ENCODE data around the gene GGA1. TPM values are rescaled to one million over a fixed set of nuclear protein-coding genes. Genes with fewer than 3 reads are reported as not detected.
A peak's percentile ranks its signal among the peaks of the same experiment; 100 is the strongest.

Gene GGA1
- total RNA-seq, 1 donor from 2014 or later, result 32.0 TPM

- no peak for DNase-seq (ENCODE audit: low spot score)
- TF ChIP-seq, protein P1, sequence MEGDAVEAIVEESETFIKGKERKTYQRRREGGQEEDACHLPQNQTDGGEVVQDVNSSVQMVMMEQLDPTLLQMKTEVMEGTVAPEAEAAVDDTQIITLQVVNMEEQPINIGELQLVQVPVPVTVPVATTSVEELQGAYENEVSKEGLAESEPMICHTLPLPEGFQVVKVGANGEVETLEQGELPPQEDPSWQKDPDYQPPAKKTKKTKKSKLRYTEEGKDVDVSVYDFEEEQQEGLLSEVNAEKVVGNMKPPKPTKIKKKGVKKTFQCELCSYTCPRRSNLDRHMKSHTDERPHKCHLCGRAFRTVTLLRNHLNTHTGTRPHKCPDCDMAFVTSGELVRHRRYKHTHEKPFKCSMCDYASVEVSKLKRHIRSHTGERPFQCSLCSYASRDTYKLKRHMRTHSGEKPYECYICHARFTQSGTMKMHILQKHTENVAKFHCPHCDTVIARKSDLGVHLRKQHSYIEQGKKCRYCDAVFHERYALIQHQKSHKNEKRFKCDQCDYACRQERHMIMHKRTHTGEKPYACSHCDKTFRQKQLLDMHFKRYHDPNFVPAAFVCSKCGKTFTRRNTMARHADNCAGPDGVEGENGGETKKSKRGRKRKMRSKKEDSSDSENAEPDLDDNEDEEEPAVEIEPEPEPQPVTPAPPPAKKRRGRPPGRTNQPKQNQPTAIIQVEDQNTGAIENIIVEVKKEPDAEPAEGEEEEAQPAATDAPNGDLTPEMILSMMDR (IDR thresholded peaks at IDR 0.05), result no peak
- H3K4me3 Mint-ChIP-seq (ENCODE audit: unreplicated experiment), result no peak overlapping the region
- H3K36me3 Mint-ChIP-seq (ENCODE audit: low read depth), result peaks cover 13% of the 10 kb centered on the region
- H3K9me3 Mint-ChIP-seq (ENCODE audit: low read depth), result no peaks in the 10 kb centered on the region
- no peak overlapping the region for H3K27ac Mint-ChIP-seq (ENCODE audit: unreplicated experiment)
- no peaks in the 10 kb centered on the region for H3K27me3 Mint-ChIP-seq (ENCODE audit: low read depth)
- H3K4me1 Mint-ChIP-seq (ENCODE audit: low read depth), result peaks cover 3% of the 10 kb centered on the region
Measured at GRCh38 chr22:37621352-37621860, 12.8 kb downstream of the GGA1 start.

GRCh38 chr22:37623075-37624016 lies 14.7 kb downstream of the GGA1 start:
- Mint-ChIP-seq H3K27me3 (ENCODE audit: low read depth) (no peaks in the 10 kb centered on the region), H3K36me3 (ENCODE audit: low read depth) (peaks cover 14% of the 10 kb centered on the region), H3K27ac (ENCODE audit: unreplicated experiment) (peak overlapping the region; percentile 51), H3K4me3 (ENCODE audit: unreplicated experiment) (no peak overlapping the region), H3K4me1 (ENCODE audit: low read depth) (peaks cover 3% of the 10 kb centered on the region), H3K9me3 (ENCODE audit: low read depth) (no peaks in the 10 kb centered on the region)
- TF ChIP-seq, protein P1 (IDR thresholded peaks at IDR 0.05), result peak; percentile 90
- no peak for DNase-seq (ENCODE audit: low spot score)

- Mint-ChIP-seq H3K27ac (ENCODE audit: unreplicated experiment) (no peak overlapping the region), H3K36me3 (ENCODE audit: low read depth) (peaks cover 9% of the 10 kb centered on the region), H3K27me3 (ENCODE audit: low read depth) (no peaks in the 10 kb centered on the region), H3K4me1 (ENCODE audit: low read depth) (peaks cover 3% of the 10 kb centered on the region), H3K9me3 (ENCODE audit: low read depth) (no peaks in the 10 kb centered on the region), H3K4me3 (ENCODE audit: unreplicated experiment) (no peak overlapping the region)
- DNase-seq (ENCODE audit: low spot score), result no peak
- TF ChIP-seq, protein P1 (IDR thresholded peaks at IDR 0.05), result no peak
Measured at GRCh38 chr22:37624017-37624365, 15.4 kb downstream of the GGA1 start.

- Mint-ChIP-seq H3K4me1 (ENCODE audit: low read depth) (peaks cover 3% of the 10 kb centered on the region), H3K9me3 (ENCODE audit: low read depth) (no peaks in the 10 kb centered on the region), H3K36me3 (ENCODE audit: low read depth) (peaks cover 9% of the 10 kb centered on the region), H3K27ac (ENCODE audit: unreplicated experiment) (no peak overlapping the region), H3K4me3 (ENCODE audit: unreplicated experiment) (no peak overlapping the region), H3K27me3 (ENCODE audit: low read depth) (no peaks in the 10 kb centered on the region)
- TF ChIP-seq, protein P1 (IDR thresholded peaks at IDR 0.05), result no peak
- DNase-seq (ENCODE audit: low spot score), result peak; percentile 91
Measured at GRCh38 chr22:37624876-37625275, 16.2 kb downstream of the GGA1 start.

DNA sequence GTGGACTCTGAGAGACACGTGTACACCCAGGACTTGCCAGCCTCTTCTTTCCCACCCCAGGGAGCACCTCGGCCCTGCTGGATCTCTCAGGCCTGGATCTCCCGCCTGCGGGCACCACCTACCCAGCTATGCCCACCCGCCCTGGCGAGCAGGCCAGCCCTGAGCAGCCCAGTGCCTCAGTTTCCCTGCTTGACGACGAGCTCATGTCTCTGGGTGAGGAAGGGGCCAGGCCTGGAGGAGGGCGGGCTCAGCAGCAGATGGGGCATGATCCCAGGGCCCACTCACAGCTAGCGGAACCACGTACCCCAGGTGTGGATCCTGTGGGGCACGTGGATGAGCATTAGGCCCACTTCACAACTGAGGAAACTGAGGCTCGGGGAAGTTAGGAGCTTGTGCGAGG lies 17.1 kb downstream of the GGA1 start:
- Mint-ChIP-seq H3K4me1 (ENCODE audit: low read depth) (peaks cover 3% of the 10 kb centered on the region), H3K4me3 (ENCODE audit: unreplicated experiment) (no peak overlapping the region), H3K27me3 (ENCODE audit: low read depth) (no peaks in the 10 kb centered on the region), H3K36me3 (ENCODE audit: low read depth) (peaks cover 9% of the 10 kb centered on the region), H3K27ac (ENCODE audit: unreplicated experiment) (no peak overlapping the region), H3K9me3 (ENCODE audit: low read depth) (no peaks in the 10 kb centered on the region)
- TF ChIP-seq, protein P1 (IDR thresholded peaks at IDR 0.05), result no peak
- DNase-seq (ENCODE audit: low spot score), result peak; percentile 82

Data from chondrocyte (in vitro differentiated cells).